SK-N-SH (cell line): ENCODE measurements around the gene LEKR1. TPM values are rescaled to one million over a fixed set of nuclear protein-coding genes. Genes with fewer than 3 reads are reported as not detected.

Source experiments
- CTCF ChIA-PET: fragments of 300-600, 350-600 bp; formaldehyde crosslinking; extraction: SDS; loops from one replicate; lab custom pipeline; 2021; lab: Yijun Ruan, JAX
- POLR2A ChIA-PET: fragments of 350-600 bp; sonication (Branson Sonifier 250); formaldehyde crosslinking; extraction: SDS; loops from one replicate; lab custom pipeline; 2020; ENCODE audit warnings: antibody characterized with exemption, inconsistent platforms; lab: Yijun Ruan, JAX
- DNase-seq: peaks from one replicate; pipeline ENCODE4 v3.0.0; 2012
- H2AFZ ChIP-seq: fragments of 200-600 bp; sonication (generic); 2 replicates; pipeline ENCODE4 v1.8.1; 2016; ENCODE audit warnings: antibody characterized with exemption, mild to moderate bottlenecking, low read depth
- H3F3A ChIP-seq: fragments of 200-600 bp; sonication (generic); replicated peaks from 2 replicates; pipeline ENCODE3; 2016; ENCODE audit warnings: antibody characterized with exemption, mild to moderate bottlenecking; ENCODE audit not compliant: insufficient read depth
- H3K27ac ChIP-seq, 2 experiments: fragments of 200-500 bp in 1 of 2; fragments of 200-600 bp in 1 of 2; sonication (Bioruptor generic) in 1 of 2; sonication (generic), shearing (Covaris generic) in 1 of 2; 2 replicates each; pipeline versions ENCODE4 v1.5.1 to v1.6.1; 2014 to 2016; ENCODE audit warnings: low read depth in 2 of 2, inconsistent platforms in 1 of 2, low read length in 1 of 2, mild to moderate bottlenecking in 1 of 2, mixed read lengths in 1 of 2
- H3K27me3 ChIP-seq: fragments of 200-600 bp; sonication (generic), shearing (Covaris generic); 2 replicates; pipeline ENCODE4 v1.6.1; 2016; ENCODE audit warnings: mixed run types; ENCODE audit not compliant: insufficient read depth
- H3K36me3 ChIP-seq, 2 experiments: fragments of 200-500 bp in 1 of 2; fragments of 200-600 bp in 1 of 2; sonication (Bioruptor generic) in 1 of 2; sonication (generic) in 1 of 2; replicated peaks in 1 of 2; 2 replicates each; pipeline versions ENCODE3 to v1.5.1; 2014 to 2016; ENCODE audit warnings: low read length in 1 of 2, mild to moderate bottlenecking in 1 of 2; ENCODE audit not compliant: insufficient read depth in 2 of 2, control insufficient read depth in 1 of 2
- H3K4me1 ChIP-seq, 2 experiments: fragments of 200-500 bp in 1 of 2; fragments of 200-600 bp in 1 of 2; sonication (Bioruptor generic) in 1 of 2; sonication (generic), shearing (Covaris generic) in 1 of 2; 2 replicates each; pipeline versions ENCODE4 v1.5.1 to v1.6.1; 2014 to 2016; ENCODE audit warnings: low read depth in 1 of 2, low read length in 1 of 2, mixed run types in 1 of 2; ENCODE audit not compliant: insufficient read depth in 2 of 2, control insufficient read depth in 1 of 2
- H3K4me2 ChIP-seq: fragments of 200-600 bp; sonication (generic), shearing (Covaris generic); 2 replicates; pipeline ENCODE4 v1.6.1; 2017; ENCODE audit warnings: mixed run types
- H3K4me3 ChIP-seq, 2 experiments: fragments of 200-500 bp in 1 of 2; fragments of 200-600 bp in 1 of 2; sonication (Bioruptor generic) in 1 of 2; sonication (generic), shearing (Covaris generic) in 1 of 2; 2 replicates each; pipeline versions ENCODE4 v1.5.1 to v1.8.1; 2014 to 2016; ENCODE audit warnings: low read depth in 2 of 2, inconsistent platforms in 1 of 2, low read length in 1 of 2, mild to moderate bottlenecking in 1 of 2, mixed read lengths in 1 of 2, moderate library complexity in 1 of 2
- H3K79me2 ChIP-seq: fragments of 200-600 bp; sonication (generic); 2 replicates; pipeline ENCODE4 v1.8.1; 2017; ENCODE audit warnings: mild to moderate bottlenecking; ENCODE audit not compliant: insufficient read depth
- H3K9ac ChIP-seq: fragments of 200-600 bp; sonication (generic); 2 replicates; pipeline ENCODE4 v1.6.1; 2017; ENCODE audit warnings: mixed run types
- H3K9me2 ChIP-seq: fragments of 200-600 bp; sonication (generic); 2 replicates; pipeline ENCODE4 v1.6.1; 2017; ENCODE audit warnings: mixed run types
- H3K9me3 ChIP-seq: fragments of 200-600 bp; sonication (generic); 2 replicates; pipeline ENCODE4 v1.6.1; 2017; ENCODE audit warnings: mixed run types, mild to moderate bottlenecking, moderate library complexity
- H4K20me1 ChIP-seq: fragments of 200-600 bp; sonication (generic); 2 replicates; pipeline ENCODE4 v1.6.1; 2017; ENCODE audit warnings: mild to moderate bottlenecking, mixed run types; ENCODE audit not compliant: insufficient read depth
- CHD2 ChIP-seq: fragments of 150-350 bp; IDR thresholded peaks from 2 replicates; pipeline ENCODE4 v1.6.1; 2018; ENCODE audit warnings: low read length; ENCODE audit not compliant: partially characterized antibody
- EP300 ChIP-seq, 2 experiments: IDR thresholded peaks; 2 replicates each; pipeline versions ENCODE4 v1.4.0 to v1.6.1; 2012; ENCODE audit warnings: borderline replicate concordance in 1 of 2, low read depth in 1 of 2, low read length in 1 of 2
- GABPA ChIP-seq: IDR thresholded peaks from 2 replicates; pipeline ENCODE4 v1.4.0; 2012; ENCODE audit warnings: low read depth, mild to moderate bottlenecking
- GATA2 ChIP-seq: sonication (generic); formaldehyde crosslinking; IDR thresholded peaks from 2 replicates; pipeline ENCODE4 v1.5.0; 2020; ENCODE audit warnings: mild to moderate bottlenecking, missing genetic modification reagents
- JUND ChIP-seq: IDR thresholded peaks from 2 replicates; pipeline ENCODE4 v1.4.0; 2012
- MEF2A ChIP-seq: IDR thresholded peaks from 2 replicates; pipeline ENCODE4 v1.4.0; 2012; ENCODE audit warnings: low read depth, borderline replicate concordance
- MXI1 ChIP-seq: IDR thresholded peaks from 2 replicates; pipeline ENCODE4 v1.6.1; 2012; ENCODE audit warnings: mild to moderate bottlenecking, low read depth, low read length, improper control_type of control experiment
- NRF1 ChIP-seq: IDR thresholded peaks from 2 replicates; pipeline ENCODE4 v1.6.1; 2012; ENCODE audit warnings: low read depth, mild to moderate bottlenecking, low read length
- POLR2AphosphoS5 ChIP-seq: IDR thresholded peaks from 2 replicates; pipeline ENCODE4 v1.6.1; 2012; ENCODE audit warnings: low read depth, low read length
- RCOR1 ChIP-seq: fragments of 150-350 bp; IDR thresholded peaks from 2 replicates; pipeline ENCODE4 v1.6.1; 2017; ENCODE audit warnings: antibody characterized with exemption, low read length
- RFX5 ChIP-seq: IDR thresholded peaks from 2 replicates; pipeline ENCODE4 v1.6.1; 2012; ENCODE audit warnings: mild to moderate bottlenecking, improper control_type of control experiment, low read length
- RXRA ChIP-seq: IDR thresholded peaks from 2 replicates; pipeline ENCODE4 v1.4.0; 2012; ENCODE audit warnings: low read depth, mild to moderate bottlenecking, borderline replicate concordance
- TAF1 ChIP-seq: IDR thresholded peaks from 2 replicates; pipeline ENCODE4 v1.6.1; 2012; ENCODE audit warnings: low read depth, mild to moderate bottlenecking, low read length, moderate library complexity, borderline replicate concordance
- TCF12 ChIP-seq: IDR thresholded peaks from 2 replicates; pipeline ENCODE4 v1.4.0; 2012
- TEAD4 ChIP-seq: IDR thresholded peaks from 2 replicates; pipeline ENCODE4 v1.4.0; 2012; ENCODE audit warnings: mild to moderate bottlenecking, borderline replicate concordance; ENCODE audit not compliant: insufficient read depth
- WGBS: methylation state at CpG from one replicate; pipeline ENCODE4 v1.1.6; 2017; ENCODE audit warnings: low lambda C conversion rate; 5-methylcytosine and 5-hydroxymethylcytosine counted together
- polyA plus RNA-seq, 3 experiments: library from polyadenylated mRNA; depleted of rRNA; stranded (reverse); fragments of >200 nt; gene quantifications; 2 replicates each; pipeline ENCODE4 v1.2.3, GENCODE V29; 2012
- TF ChIP-seq, protein P1 (sequence below): IDR thresholded peaks from 2 replicates; pipeline ENCODE4 v1.4.0; 2012; ENCODE audit warnings: low read depth, borderline replicate concordance
- TF ChIP-seq, protein P2 (sequence below): fragments of 200-600 bp; sonication (generic); IDR thresholded peaks from 2 replicates; pipeline ENCODE4 v1.6.1; 2017; ENCODE audit warnings: antibody characterized with exemption, mild to moderate bottlenecking, moderate library complexity
- TF ChIP-seq, protein P3 (sequence below): fragments of 150-350 bp; IDR thresholded peaks from 2 replicates; pipeline ENCODE4 v1.6.1; 2016; ENCODE audit warnings: mild to moderate bottlenecking, low read depth, low read length

The LEKR1 gene
- polyA plus RNA-seq, 1 of the 3 experiments (the other 2 are of a cell fraction), result 0.30 TPM

DNA sequence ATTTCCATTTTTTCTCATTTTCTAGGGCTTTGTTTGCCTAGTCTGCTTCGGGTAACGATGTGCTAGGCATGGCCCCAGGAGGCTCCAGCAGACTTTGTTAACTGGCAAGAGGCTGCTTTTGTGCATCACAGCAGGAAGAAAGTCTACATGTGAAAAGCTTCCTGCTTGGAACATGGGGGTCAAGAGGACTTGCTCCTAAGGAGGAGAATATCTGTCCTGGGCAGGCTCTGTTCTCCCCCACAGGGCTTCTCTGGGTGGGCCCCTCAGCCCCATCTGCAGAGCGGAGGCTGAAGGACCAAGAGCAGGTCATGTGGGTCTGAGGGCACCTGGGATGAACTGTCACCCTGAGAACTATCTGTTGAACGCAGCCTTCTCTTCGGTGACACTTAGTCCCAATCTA is 239.0 kb downstream of the LEKR1 start:
- POLR2A ChIA-PET, result no interaction called here

More for the DNA sequence above, 239.0 kb downstream of the LEKR1 start:
- Histone ChIP-seq H3K27me3 (no peaks in the 10 kb centered on the region), H3K9me3 (no peaks in the 10 kb centered on the region), H3K9me2 (no peaks in the 10 kb centered on the region), H3K9ac (no peak overlapping the region), H3K4me2 (no peak overlapping the region), H3K36me3 (no peaks in the 10 kb centered on the region), H3F3A (no peaks in the 10 kb centered on the region), H4K20me1 (no peaks in the 10 kb centered on the region), H2AFZ (no peak overlapping the region), H3K79me2 (no peaks in the 10 kb centered on the region), H3K27ac (no peak overlapping the region), H3K4me1 (no peaks in the 10 kb centered on the region; a peak in 1 of 4 replicates), H3K4me3 (no peak overlapping the region)
- DNase-seq, result no peak
- 86% methylated on average over 2 of the region's 5 CpGs for WGBS
- CTCF ChIA-PET, result interaction anchor here (1.2 kb wide), 1 partner anchor 392 kb away, joined by 3 read pairs; no protein-coding TSS in a partner anchor
- TF ChIP-seq TAF1, result no peak
- no peak for TF ChIP-seq RFX5
- no peak for TF ChIP-seq NRF1
- no peak for TF ChIP-seq POLR2AphosphoS5
- no peak for TF ChIP-seq RXRA
- TF ChIP-seq TCF12, result no peak
- no peak for TF ChIP-seq MXI1
- no peak for TF ChIP-seq MEF2A
- TF ChIP-seq JUND, result no peak
- TF ChIP-seq, protein P1, sequence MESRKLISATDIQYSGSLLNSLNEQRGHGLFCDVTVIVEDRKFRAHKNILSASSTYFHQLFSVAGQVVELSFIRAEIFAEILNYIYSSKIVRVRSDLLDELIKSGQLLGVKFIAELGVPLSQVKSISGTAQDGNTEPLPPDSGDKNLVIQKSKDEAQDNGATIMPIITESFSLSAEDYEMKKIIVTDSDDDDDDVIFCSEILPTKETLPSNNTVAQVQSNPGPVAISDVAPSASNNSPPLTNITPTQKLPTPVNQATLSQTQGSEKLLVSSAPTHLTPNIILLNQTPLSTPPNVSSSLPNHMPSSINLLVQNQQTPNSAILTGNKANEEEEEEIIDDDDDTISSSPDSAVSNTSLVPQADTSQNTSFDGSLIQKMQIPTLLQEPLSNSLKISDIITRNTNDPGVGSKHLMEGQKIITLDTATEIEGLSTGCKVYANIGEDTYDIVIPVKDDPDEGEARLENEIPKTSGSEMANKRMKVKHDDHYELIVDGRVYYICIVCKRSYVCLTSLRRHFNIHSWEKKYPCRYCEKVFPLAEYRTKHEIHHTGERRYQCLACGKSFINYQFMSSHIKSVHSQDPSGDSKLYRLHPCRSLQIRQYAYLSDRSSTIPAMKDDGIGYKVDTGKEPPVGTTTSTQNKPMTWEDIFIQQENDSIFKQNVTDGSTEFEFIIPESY, result no peak
- no peak for TF ChIP-seq RCOR1
- no peak for TF ChIP-seq EP300 (IDR thresholded peaks at IDR 0.05; ENCODE audit: borderline replicate concordance in 1 of 2, low read depth in 1 of 2, low read length in 1 of 2)
- TF ChIP-seq, protein P2, sequence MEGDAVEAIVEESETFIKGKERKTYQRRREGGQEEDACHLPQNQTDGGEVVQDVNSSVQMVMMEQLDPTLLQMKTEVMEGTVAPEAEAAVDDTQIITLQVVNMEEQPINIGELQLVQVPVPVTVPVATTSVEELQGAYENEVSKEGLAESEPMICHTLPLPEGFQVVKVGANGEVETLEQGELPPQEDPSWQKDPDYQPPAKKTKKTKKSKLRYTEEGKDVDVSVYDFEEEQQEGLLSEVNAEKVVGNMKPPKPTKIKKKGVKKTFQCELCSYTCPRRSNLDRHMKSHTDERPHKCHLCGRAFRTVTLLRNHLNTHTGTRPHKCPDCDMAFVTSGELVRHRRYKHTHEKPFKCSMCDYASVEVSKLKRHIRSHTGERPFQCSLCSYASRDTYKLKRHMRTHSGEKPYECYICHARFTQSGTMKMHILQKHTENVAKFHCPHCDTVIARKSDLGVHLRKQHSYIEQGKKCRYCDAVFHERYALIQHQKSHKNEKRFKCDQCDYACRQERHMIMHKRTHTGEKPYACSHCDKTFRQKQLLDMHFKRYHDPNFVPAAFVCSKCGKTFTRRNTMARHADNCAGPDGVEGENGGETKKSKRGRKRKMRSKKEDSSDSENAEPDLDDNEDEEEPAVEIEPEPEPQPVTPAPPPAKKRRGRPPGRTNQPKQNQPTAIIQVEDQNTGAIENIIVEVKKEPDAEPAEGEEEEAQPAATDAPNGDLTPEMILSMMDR, result no peak
- TF ChIP-seq CHD2, result no peak
- TF ChIP-seq, protein P3, sequence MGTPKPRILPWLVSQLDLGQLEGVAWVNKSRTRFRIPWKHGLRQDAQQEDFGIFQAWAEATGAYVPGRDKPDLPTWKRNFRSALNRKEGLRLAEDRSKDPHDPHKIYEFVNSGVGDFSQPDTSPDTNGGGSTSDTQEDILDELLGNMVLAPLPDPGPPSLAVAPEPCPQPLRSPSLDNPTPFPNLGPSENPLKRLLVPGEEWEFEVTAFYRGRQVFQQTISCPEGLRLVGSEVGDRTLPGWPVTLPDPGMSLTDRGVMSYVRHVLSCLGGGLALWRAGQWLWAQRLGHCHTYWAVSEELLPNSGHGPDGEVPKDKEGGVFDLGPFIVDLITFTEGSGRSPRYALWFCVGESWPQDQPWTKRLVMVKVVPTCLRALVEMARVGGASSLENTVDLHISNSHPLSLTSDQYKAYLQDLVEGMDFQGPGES, result no peak
- no peak for TF ChIP-seq GABPA
- no peak for TF ChIP-seq GATA2 (CRISPR knock-in tag)
- TF ChIP-seq TEAD4, result no peak
